ENCODE data around the gene MDM4. TPM values are rescaled to one million over a fixed set of nuclear protein-coding genes. Genes with fewer than 3 reads are reported as not detected.

MDM4 gene
- total RNA-seq, 4 donors from 2014 or later: 72.3 to 177 (median 102) TPM

GRCh38 chr1:204548265-204548664, 32.1 kb downstream of the MDM4 start:
- no peak for TF ChIP-seq CTCF (IDR thresholded peaks at IDR 0.05)
- DNase-seq: no peak
- WGBS, 2 donors: 96% methylated on average over 2 of the region's 2 CpGs
- H3K9me3 ChIP-seq: no peaks in the 10 kb centered on the region
- no peak overlapping the region for H3K4me3 ChIP-seq (replicated peaks in 1 of 3)
- intact Hi-C loops (cut with DNase I): no loop called here
- peaks cover 34 to 44% of the 10 kb centered on the region in 2 donors for H3K36me3 ChIP-seq
- H3K4me1 ChIP-seq: peaks cover 12 to 21% of the 10 kb centered on the region in 2 donors
- H3K27ac ChIP-seq: no peak overlapping the region
- no peaks in the 10 kb centered on the region for H3K27me3 ChIP-seq

- TF ChIP-seq CTCF (IDR thresholded peaks at IDR 0.05): no peak
- no peak for TF ChIP-seq POLR2A (IDR thresholded peaks at IDR 0.05)
- Histone ChIP-seq H3K36me3 (peaks cover 30 to 37% of the 10 kb centered on the region in 2 donors), H3K4me3 (replicated peaks in 1 of 3) (no peak overlapping the region), H3K27me3 (no peaks in the 10 kb centered on the region), H3K27ac (no peak overlapping the region), H3K4me1 (peaks cover 12 to 21% of the 10 kb centered on the region in 2 donors), H3K9me3 (no peaks in the 10 kb centered on the region)
- WGBS, 2 donors: 90 to 97% methylated on average over 6 of the region's 6 CpGs
- intact Hi-C loops (cut with DNase I): no loop called here
- no peak for DNase-seq
Measured at GRCh38 chr1:204549313-204549712, 33.1 kb downstream of the MDM4 start.

GRCh38 chr1:204550926-204551325, 34.7 kb downstream of the MDM4 start:
- Histone ChIP-seq H3K9me3 (no peaks in the 10 kb centered on the region), H3K27me3 (no peaks in the 10 kb centered on the region), H3K4me1 (peaks cover 6 to 9% of the 10 kb centered on the region in 2 donors), H3K27ac (no peak overlapping the region), H3K4me3 (replicated peaks in 1 of 3) (no peak overlapping the region), H3K36me3 (peaks cover 30 to 37% of the 10 kb centered on the region in 2 donors)
- TF ChIP-seq POLR2A (IDR thresholded peaks at IDR 0.05) (no peak), CTCF (IDR thresholded peaks at IDR 0.05) (no peak)
- no peak for DNase-seq
- WGBS, 2 donors: 76 to 88% methylated on average over 5 of the region's 5 CpGs
- intact Hi-C loops (cut with DNase I): no loop called here

GRCh38 chr1:204556458-204557052, 40.3 kb downstream of the MDM4 start:
- peak overlapping the region; percentile 54 to 72 (median 68) for H3K27ac ChIP-seq
- intact Hi-C loops (cut with DNase I): no loop called here

More at GRCh38 chr1:204556458-204557052, 40.3 kb downstream of the MDM4 start:
- peaks cover 26 to 32% of the 10 kb centered on the region in 2 donors for H3K4me1 ChIP-seq
- 67 to 71% methylated on average over 7 of the region's 7 CpGs for WGBS, 2 donors
- H3K27me3 ChIP-seq: no peaks in the 10 kb centered on the region
- DNase-seq: peak in 1 of 2 donors; percentile 31
- H3K9me3 ChIP-seq: no peaks in the 10 kb centered on the region
- H3K4me3 ChIP-seq (replicated peaks in 1 of 3): no peak overlapping the region
- H3K36me3 ChIP-seq: no peaks in the 10 kb centered on the region
- TF ChIP-seq POLR2A (IDR thresholded peaks at IDR 0.05) (no peak), CTCF (IDR thresholded peaks at IDR 0.05) (no peak)
